Measurements from ENCODE around the gene VCL.
"Not testable (repeated sequence)": the region's sequence is repeated elsewhere in the genome, so short reads cannot be mapped to it uniquely, and the experiment has no call there.

VCL gene

DNA sequence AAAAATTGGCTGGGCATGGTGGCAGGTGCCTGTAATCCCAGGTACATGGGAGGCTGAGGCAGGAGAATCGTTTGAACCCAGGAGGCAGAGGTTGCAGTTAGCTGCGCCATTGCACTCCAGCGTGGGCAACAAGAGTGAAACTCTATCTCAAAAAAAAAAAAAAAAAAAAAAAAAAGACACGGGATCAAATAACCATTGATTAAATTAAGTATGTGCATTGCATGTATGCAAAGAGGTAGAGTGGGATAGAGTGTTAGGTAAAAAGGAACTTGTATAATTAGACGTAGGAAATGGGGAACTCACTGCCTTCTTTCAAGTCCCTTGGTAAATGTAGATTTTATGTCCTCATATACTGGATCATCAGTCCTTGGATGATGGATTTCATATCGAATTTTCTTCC lies 13.1 kb downstream of the VCL start:
- no peak for DNase-seq

DNA sequence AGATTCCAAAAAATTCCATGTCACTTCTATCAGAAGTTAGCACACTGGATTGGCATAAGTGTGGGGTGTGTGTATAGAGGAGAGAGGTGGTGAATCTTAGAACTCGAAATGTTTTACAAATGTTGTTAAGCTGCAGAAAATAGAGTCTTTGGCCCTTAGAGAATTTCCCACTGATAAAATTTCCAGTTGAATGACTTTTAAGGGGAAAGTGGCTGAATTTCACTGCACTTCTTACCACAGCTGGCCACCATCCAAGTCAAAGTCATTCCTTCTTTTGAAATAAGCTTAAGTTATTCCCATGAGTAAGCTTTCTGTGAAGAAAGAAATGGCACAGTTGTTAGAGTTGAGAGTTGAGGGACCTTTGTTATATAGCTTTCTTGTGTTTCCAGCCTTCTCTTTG lies 13.9 kb downstream of the VCL start:
- DNase-seq = no peak

DNA sequence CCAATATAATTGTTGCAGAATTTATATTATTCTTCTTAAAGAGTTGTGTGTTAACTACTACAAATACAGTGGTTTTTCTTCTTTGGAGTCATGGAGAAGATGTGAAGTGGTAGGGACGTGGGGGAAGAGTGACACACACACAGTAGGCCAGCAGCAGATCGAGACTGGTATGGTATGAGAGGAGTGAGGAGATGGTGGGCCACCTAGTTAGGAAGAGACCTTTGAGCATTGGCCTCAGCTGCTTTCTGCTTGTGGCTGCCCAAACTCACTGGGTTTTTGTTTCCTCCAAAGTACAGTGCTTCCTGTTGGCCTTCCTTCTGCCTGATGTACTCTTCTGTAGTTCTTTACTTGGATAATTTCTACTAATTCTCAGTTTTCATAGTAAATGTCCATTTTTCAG lies 14.6 kb downstream of the VCL start:
- DNase-seq = no peak

DNA sequence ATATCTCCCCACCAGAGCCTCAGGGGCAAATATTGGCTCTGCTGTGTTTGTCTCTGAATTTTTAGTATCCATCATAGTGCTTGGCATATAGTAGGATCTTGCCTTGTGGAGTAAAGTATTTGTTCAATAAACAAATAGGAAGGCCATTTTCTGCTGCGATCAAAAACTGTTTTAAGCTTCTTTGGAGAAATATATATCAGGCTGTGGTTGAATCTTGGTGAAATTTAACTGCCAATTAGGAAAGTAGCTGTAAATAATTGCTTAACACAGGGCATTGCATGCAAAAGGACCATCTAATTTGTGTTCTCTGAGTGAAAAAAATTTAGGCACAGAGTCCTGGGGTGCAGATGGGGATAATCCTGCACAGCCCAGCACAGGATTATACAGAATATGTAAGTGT lies 15.1 kb downstream of the VCL start:
- no peak for DNase-seq

DNA sequence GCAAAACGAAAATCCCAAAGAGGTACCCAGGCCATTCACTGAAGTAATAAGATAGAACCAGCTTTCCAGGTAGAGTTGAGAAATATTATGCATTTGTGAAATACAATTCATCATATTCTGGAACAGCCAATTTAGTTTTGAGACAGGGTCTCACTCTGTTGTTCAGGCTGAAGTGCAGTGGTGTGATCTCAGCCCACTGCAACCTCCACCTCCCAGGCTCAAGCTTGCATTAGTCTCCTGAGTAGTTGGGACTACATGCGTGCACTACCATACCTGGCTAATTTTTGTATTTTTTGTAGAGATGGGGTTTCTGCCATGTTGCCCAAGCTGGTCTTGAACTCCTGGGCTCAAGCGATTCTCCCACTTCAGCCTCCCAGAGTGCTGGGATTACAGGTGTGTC lies 16.7 kb downstream of the VCL start:
- DNase-seq = not testable (repeated sequence)

DNA sequence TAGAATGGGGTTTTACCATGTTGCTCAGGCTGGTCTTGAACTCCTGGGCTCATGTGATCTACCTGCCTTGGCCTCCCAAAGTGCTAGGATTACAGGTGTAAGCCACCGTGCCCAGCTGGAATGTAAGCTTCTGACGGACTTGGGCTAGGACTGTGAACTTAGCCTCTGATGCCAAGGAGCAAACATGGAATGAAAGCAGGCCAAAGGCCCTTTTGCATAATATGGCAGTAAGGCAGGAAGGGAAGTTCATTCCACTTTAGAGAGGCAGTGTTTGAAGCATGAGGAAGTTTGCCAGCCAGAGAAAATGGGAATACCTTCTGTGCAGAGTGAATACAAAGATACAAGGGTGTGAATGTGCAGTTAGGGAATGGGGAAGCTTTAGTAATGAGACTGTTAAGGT lies 20.3 kb downstream of the VCL start:
- DNase-seq = no peak

DNA sequence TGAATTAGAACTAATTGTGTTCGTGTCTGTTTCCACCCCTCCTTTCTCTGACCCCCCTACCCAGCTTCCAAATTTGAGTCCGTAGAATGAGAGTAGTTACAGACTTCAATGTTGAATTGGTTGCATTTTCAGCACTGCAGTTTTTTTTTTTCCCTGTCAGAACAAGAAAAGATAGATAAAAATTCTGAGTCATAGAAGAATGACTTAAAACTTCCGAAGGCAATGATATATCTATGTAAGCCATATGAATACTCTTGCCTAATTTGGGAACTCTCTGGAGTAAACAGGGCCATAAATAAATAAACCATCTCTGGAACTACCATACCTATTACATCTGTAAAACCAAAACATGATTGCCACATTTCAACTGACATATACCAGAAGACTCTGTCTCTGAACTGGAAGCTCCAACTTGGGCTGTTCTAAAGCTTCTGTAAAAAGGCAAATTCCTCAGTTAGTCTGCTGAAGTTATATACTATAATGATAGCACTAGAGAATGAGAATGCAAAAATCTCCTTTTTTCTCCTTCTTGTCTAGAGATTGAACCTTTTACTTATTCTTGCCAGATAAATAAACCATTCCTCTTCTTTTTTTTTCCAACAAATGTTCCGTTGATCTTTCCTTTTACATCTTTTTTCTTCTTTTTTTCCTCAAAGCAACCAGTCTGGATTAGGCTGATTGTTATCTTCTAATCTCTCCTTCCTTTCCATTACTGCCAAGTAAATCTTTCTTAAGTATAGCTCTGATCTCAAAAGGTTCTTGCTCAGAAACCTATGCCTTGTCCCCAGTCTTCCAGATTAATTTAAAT lies 23.5 kb downstream of the VCL start:
- no peak for DNase-seq

DNA sequence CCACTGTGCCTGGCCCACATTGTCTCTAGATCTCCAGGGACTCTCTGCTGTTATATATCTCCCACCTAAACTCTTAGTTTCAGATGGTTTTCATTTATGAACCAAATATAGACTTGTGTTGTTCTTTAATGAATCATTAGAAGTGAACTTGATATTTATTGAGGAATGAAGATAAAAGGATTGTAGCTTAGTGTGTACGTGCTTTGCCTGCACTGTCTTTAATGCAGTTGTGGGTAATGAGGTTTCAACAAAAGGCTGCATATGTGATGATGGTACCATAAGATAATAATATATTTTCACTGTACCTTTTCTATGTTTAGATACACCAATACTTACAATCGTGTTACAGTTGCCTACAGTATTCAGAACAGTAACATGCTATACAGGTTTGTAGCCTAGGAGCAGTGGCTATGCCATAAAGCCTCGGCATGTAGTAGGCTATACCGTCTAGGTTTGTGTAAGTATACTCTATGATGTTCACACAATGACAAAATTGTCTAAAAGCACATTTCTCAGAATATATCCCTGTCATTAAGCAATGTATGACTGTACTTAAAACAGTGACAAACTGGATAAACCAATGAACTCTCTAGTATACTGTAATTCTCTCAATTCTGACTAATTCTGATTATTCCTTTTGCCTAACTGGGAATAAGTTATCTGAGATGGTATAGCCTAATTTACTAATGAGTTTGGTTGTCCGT lies 25.2 kb downstream of the VCL start:
- DNase-seq = no peak

DNA sequence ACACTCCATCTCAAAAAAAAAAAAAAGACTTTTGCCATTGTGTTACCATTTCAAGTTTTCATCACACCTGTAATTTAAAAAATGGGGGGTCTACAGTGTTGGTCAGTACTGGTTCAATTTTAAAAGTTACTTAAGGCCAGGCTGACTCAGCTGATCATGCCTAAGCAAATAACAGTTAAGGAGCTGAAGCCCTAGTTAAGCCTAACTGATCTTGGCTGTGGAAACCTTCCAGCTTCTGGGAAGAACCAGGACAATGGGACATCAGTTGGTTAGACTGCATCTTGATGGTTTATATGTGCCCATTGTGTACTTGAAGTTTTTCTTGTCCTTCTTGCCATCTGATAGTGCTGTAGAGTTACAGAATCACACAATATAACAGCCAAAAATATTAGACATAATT lies 26.7 kb downstream of the VCL start:
- DNase-seq = no peak

DNA sequence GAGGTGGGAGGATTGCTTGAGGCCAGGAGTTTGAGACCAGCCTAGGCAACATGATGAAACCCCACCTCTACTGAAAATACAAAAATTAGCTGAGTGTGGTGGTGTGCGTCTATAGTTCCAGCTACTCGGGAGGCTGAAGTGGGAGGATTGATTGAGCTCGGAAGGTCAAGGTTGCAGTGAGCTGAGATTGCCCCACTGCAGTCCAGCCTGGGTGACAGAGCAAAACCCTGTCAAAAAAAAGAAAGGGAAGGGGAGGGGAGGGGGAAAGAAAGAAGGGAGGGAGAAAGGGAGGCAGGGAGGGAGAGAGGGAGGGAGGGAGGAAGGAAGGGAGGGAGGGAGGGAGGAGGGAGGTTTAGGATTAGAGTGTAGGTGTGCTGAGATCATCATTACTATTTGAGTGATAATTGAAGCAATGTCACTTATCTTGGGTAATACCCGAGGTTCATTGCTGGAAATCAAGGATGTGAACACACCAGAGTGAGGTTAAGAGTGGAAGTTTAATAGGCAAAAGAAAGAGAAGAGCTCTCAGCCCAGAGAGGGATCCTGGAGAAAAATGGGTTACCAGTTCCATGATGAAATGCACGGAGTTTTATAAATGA lies 27.6 kb downstream of the VCL start:
- DNase-seq = no peak

DNA sequence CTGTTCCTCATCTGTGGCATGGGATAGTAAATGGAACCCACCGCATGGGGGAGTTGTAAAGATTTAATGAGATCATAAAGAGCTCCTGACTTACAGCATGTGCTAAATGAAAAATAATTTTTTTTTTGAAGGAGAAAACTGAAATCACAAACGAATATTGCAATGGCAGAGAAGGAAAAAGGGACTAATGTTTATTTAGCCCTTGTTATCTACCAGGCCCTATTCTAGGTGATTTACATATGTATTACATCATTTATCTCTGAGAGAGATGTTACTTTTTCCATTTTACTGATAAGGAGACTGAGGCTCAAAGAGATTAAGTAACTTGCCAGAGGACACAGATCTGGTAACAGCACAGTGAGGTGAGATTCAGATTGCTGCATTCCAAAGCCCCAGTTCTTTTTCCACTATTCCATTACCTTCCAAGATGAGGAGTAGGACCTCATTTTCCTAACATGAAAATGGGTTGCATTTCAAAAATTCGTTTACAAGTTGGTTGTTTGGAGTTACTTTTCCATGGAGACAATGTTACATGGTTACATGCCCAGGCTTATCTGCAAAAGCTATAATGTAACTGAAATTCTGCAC lies 28.6 kb downstream of the VCL start:
- peak in 1 of 2 experiments; percentile 38 for DNase-seq

DNA sequence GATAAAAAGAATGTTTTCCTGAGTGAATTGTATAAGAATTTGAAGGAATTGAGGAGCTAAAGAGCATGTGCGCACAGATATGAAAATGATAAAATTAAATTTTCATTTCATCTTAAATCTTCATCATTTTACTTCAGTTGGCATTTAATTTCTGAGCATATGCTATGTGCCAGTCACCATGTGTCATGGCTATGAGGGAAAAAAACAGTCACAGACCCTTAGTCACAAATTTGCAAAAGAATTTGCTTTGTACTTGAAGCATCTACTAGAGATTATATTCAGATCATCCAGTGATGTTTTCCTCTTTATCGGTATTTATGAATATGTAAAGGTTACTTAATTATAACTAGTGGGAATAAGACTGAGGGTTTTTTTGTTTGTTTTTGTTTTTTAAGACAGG lies 29.8 kb downstream of the VCL start:
- no peak for DNase-seq

DNA sequence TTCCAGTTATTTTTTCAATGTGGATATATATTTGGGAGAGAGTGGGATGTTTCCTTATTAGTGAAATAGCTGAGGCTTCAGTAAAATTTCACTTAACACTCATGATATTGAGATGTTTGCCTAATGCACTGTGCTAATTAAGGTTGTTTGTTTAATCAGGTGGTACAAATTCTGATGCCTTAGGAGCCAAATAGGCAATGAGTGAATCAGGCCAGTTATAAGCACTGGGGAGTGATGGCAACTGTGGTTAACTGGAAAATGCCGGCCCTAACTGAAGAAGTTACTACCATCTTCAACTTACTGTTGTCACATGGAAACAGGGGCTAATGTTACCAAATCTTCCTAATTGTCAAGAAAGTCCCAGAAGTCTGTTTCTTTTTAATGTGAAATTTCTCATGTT lies 32.0 kb downstream of the VCL start:
- DNase-seq = no peak

DNA sequence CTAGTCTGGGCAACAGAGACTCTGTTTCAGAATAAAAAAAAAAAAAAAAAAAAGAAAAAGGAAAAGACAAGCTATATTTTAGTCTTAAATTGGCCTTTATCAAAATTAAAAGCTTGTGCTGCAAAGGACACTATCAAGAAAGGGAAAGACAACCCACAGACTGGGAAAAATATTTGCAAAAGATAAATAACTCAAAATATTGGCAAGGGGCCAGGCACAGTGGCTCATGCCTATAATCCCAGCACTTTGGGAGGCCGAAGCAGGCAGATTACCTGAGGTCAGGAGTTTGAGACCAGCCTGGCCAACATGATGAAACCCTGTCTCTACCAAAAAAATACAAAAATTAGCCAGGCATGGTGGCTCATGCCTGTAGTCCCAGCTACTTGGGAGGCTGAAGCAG lies 34.3 kb downstream of the VCL start:
- DNase-seq = not testable (repeated sequence)

DNA sequence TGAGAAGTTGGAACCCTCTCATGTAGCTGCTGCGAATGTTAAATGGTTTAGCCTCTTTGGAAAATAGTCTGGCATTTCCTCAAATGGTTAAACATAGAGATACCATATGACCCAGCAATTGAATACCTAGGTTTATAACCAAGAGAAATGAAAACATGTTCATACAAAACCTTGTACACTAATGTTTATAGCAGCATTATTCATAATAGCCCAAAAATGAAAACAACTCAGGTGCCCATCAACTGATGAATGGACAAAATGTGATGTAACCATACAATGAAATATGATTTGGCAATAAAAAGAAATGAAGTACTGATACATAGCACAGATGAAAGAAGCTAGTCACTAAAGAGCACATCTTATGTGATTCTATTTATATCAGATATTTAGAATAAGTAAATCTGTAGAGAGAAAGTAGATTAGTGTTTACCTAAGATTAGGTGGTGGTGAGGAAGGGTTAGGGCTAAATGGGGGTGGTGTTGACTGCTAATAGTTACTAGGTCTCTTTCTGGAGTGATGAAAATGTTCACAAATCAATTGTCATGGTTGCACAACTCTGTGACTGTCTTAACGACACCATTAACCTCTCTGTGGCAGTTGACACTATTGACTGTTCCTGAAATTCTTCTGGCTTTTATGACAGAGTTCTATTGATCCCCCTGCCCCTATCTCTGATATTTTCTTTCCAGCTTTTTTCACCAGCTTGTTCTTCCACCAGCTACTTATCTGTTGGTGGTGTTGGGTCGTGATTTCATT lies 35.2 kb downstream of the VCL start:
- DNase-seq = no peak

DNA sequence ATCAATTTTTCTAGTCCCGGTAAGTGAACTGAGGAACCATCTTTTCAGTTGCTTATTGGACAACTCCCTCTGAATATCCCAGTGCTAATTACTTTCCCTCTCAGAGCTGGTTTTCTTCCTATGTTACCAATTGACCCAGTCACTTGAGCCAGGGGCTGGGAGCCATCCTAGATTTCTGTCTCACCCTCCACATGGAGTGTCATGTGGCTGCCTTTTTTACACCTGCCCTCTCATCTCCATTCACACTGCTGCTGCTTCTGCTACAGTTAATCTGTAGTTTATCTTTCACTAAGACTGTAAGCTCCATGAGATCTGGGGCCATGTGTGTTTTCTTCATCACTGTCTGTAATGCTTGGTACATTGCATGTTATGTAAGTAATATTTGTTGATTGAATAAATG lies 35.8 kb downstream of the VCL start:
- DNase-seq = no peak

DNA sequence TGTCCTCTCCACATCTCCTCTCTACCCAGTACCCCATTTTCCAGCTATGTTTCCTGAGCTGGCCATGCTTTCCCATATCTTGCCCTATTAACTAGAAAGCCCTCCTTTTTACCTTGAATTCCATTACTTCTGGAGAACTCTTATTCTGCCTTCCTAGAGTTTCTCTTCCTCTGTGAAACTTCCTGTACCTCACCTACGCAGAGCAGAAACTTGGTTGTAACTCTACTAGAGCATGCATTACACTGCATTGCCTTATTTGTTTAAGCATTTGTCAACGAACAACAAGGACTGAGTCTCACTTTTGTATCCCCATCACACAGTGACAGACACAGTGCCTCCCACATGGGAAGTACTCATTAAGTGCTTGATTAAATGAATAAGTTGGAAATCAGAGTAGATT lies 36.4 kb downstream of the VCL start:
- no peak for DNase-seq

DNA sequence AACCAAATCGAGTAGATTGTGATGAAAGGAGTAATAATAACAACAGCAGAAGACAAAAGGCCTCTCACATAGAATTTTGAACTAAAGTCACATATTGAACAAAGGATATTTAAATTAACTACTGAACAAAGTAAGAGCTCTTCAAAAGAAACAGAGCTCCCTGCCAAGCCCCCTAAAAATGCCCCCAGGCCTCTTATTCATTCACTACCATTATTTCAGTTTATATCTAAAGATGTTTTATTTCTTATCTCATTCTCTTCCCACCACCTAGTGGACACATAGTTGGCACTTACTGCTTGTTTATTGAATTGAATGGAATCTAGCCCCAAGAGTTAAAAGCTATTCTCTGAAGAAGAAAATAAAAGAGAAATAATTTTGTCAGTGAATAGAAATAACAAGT lies 37.4 kb downstream of the VCL start:
- no peak for DNase-seq

DNA sequence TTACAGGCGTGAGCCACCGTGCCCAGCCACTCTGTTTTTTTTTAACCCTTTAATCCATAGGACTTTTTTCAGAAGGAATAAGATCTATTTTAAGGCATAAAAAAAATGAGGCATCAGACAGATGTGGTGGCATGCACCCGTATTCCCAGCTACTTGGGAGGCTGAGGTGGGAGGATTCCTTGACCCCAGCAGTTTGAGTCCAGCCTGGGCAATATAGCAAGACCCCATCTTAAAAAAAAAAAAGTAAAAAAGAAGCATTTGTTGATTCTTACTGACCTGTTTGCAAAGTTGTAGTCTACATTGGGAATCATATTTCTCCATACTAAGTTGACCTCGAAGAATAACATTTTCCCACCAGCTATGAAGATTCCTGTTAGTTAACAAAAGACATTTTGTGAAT lies 38.6 kb downstream of the VCL start:
- DNase-seq = no peak

DNA sequence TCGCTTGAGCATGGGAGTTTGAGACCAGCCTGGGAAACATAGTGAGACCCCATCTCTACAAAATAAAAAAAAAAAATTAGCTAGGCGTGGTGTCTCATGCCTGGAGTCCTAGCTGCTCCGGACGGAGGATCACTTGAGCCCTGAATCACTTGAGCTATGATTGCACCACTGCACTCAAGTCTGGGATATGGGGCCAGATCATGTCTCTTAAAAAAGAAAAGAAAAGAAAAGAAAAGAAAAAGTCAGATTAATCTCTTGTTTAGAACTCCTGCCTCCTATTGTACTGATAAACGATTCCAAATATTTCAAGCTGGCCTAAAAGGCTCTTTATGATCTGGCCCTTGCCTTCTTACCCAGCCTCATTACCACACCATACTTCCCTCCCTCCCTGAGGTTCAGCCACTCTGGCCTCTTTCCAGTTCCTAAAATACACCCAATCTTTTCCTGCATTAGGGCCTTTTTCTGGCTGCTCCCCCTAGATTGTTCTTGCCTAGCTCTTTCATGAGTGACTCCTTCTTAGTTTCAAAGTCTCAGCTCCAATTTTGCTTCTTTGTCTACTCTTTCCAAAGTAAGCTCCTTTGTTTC lies 41.7 kb downstream of the VCL start:
- DNase-seq = no peak

DNA sequence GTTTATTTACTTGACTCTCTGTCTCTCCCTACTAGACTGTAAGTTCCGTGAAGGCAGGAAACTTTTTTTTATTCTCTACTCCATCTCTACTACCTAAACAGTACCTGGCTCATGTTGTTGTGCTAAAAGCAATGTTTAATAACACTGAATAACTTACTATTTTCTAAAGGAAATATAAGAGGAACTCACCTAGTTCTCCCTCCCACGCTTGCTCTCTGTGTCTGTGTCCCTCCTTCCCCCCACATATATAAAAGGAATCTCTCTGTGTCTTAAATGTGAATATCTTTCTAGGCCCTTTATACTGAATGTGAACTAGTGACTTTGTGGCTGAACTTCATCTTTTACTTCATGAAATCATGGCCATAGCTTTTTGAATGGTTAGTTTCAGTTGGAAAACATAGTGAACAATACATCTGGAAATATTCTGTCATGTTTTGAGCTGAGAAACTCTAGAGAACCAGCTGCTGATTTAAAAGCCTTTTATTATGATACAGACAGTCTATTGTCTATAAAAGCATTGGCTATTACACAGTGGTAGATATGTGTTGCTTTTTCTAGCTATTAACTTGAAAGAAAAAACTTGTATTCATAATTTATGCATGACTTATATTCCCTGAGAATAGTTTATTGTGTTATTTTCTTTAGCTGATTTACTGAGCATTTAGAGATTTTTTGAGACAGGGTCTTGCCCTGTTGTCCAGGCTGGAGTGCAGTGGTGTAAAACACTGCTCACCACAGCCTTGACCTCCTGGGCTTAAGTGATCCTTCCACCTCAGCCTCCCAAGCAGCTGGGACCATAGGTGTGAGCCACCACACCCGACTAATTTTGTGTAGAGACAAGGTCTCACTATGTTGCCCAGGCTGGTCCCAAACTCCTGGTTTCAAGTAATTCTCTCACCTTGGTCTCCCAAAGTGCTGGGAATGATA lies 42.5 kb downstream of the VCL start:
- DNase-seq = no peak

DNA sequence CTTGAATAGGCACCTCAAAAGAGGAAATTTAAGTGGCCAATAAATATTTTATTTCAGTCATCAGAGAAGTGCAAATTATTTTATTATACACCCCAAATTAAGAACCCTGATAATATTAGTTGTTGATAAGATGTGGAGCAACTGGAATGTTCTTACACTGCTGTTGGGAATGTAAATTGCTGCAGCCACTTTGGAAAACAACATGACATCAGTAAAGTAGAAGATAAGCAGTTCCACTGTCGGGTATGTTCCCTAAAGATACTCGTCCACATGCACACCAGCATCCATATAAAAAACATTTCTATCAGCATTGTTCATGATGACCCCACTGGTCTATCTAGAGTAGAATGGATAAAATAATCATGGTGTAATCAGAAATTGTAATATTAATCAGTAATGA lies 46.5 kb downstream of the VCL start:
- no peak for DNase-seq
